GM12878 (cell line): ENCODE data around the gene NHLRC4. TPM values are rescaled to one million over a fixed set of nuclear protein-coding genes. Genes with fewer than 3 reads are reported as not detected.
A peak's percentile ranks its signal among the peaks of the same experiment; 100 is the strongest.

Experiments
- ATAC-seq: fragments of 200-7000 bp; cut with Tn5 transposase; 3 replicates; pipeline ENCODE4 v1.9.1; 2020; ENCODE audit warnings: mild to moderate bottlenecking, moderate library complexity
- BruUV-seq: library from RNA; stranded (reverse); fragments of 400-500 nt; replicated peaks from 2 replicates; lab custom pipeline; 2021; lab: Mats Ljungman, UMichigan
- CTCF ChIA-PET: fragments of 300-600 bp; sonication (Branson Sonifier 250); formaldehyde crosslinking; extraction: SDS; loops from one replicate; lab custom pipeline; 2021; ENCODE audit warnings: inconsistent platforms; lab: Yijun Ruan, JAX
- POLR2A ChIA-PET: fragments of 350-600 bp; formaldehyde crosslinking; extraction: SDS; loops from one replicate; lab custom pipeline; 2021; ENCODE audit warnings: inconsistent platforms; lab: Charles Lee
- RAD21 ChIA-PET: fragments of 300-600 bp; sonication (Branson Sonifier 250); formaldehyde crosslinking; loops from one replicate; lab custom pipeline; 2023; ENCODE audit warnings: antibody characterized with exemption; ENCODE audit not compliant: unreplicated experiment; lab: Charles Lee
- SMC1A ChIA-PET: fragments of 300-600 bp; sonication (Branson Sonifier 250); formaldehyde crosslinking; loops from one replicate; lab custom pipeline; 2023; ENCODE audit not compliant: unreplicated experiment, uncharacterized antibody; lab: Charles Lee
- DNase-seq: peaks from one replicate; pipeline ENCODE4 v3.0.0-alpha.2; 2011; ENCODE audit warnings: low read depth, low spot score
- FAIRE-seq: peaks from 3 replicates; lab custom pipeline; 2011; peaks lifted over from hg19 to GRCh38; lab: Jason Lieb, UNC
- H2AFZ ChIP-seq: 2 replicates; pipeline ENCODE4 v1.6.0; 2011; ENCODE audit warnings: low read depth, low read length, control low read depth; ENCODE audit not compliant: control insufficient read depth
- H3K27ac ChIP-seq: 2 replicates; pipeline ENCODE4 v1.5.1; 2011; ENCODE audit warnings: control low read depth; ENCODE audit not compliant: control insufficient read depth, insufficient read depth
- H3K27me3 ChIP-seq, 2 experiments: replicated peaks in 1 of 2; 2 replicates each; pipeline versions ENCODE4 v1.6.0 to v1.6.1; 2011; ENCODE audit warnings: low read length in 1 of 2; ENCODE audit not compliant: control insufficient read depth in 2 of 2, insufficient read depth in 2 of 2
- H3K36me3 ChIP-seq, 2 experiments: 2 replicates each; pipeline ENCODE4 v1.5.1; 2011; ENCODE audit warnings: low read length in 1 of 2; ENCODE audit not compliant: control insufficient read depth in 2 of 2, insufficient read depth in 2 of 2
- H3K4me1 ChIP-seq: 2 replicates; pipeline ENCODE4 v1.6.1; 2011; ENCODE audit warnings: mild to moderate bottlenecking, low read length, moderate library complexity, mixed read lengths; ENCODE audit not compliant: control insufficient read depth, insufficient read depth
- H3K4me2 ChIP-seq: 2 replicates; pipeline ENCODE4 v1.6.0; 2011; ENCODE audit warnings: control low read depth; ENCODE audit not compliant: control insufficient read depth, insufficient read depth
- H3K4me3 ChIP-seq: fragments of 200-600 bp; sonication (generic); 2 replicates; pipeline ENCODE4 v1.5.1; 2016
- H3K79me2 ChIP-seq: 2 replicates; pipeline ENCODE4 v1.6.0; 2011; ENCODE audit warnings: low read length; ENCODE audit not compliant: control insufficient read depth, insufficient read depth
- H3K9ac ChIP-seq: 2 replicates; pipeline ENCODE4 v1.8.0; 2011; ENCODE audit warnings: low read length, control low read depth, mixed read lengths; ENCODE audit not compliant: control insufficient read depth, insufficient read depth
- H3K9me3 ChIP-seq: replicated peaks from 3 replicates; pipeline ENCODE4 v1.5.1; 2011; ENCODE audit warnings: mild to moderate bottlenecking, low read length; ENCODE audit not compliant: control insufficient read depth, insufficient read depth
- H4K20me1 ChIP-seq: 2 replicates; pipeline ENCODE4 v1.6.0; 2011; ENCODE audit not compliant: control insufficient read depth, insufficient read depth
- EGR1 ChIP-seq, 2 experiments: IDR thresholded peaks; 1 replicate in 1 of 2; 2 replicates in 1 of 2; pipeline ENCODE4 v1.6.1; 2011 to 2012; ENCODE audit warnings: low read depth in 2 of 2, low read length in 2 of 2, borderline replicate concordance in 1 of 2, mild to moderate bottlenecking in 1 of 2, moderate library complexity in 1 of 2
- MXI1 ChIP-seq: fragments of 150-350 bp; IDR thresholded peaks from 2 replicates; pipeline ENCODE4 v1.6.1; 2011; ENCODE audit warnings: low read depth, mild to moderate bottlenecking, inconsistent platforms, low read length, improper control_type of control experiment
- MYB ChIP-seq: fragments of 150-350 bp; IDR thresholded peaks from 2 replicates; pipeline ENCODE4 v1.6.1; 2014; ENCODE audit warnings: mild to moderate bottlenecking, low read depth, low read length, borderline replicate concordance
- NR2C1 ChIP-seq: fragments of 450-650 bp; IDR thresholded peaks from 2 replicates; pipeline ENCODE4 v1.6.1; 2017; ENCODE audit warnings: antibody characterized with exemption, mild to moderate bottlenecking, moderate library complexity
- POLR2A ChIP-seq: IDR thresholded peaks from 2 replicates; pipeline ENCODE4 v1.6.1; 2011; ENCODE audit warnings: low read depth, mild to moderate bottlenecking, low read length
- SUZ12 ChIP-seq: fragments of 200-600 bp; sonication (generic); IDR thresholded peaks from one replicate; pipeline ENCODE4 v1.6.1; 2018; ENCODE audit warnings: antibody characterized with exemption, mild to moderate bottlenecking; ENCODE audit not compliant: unreplicated experiment
- ZBTB33 ChIP-seq: fragments of 450-650 bp; IDR thresholded peaks from 2 replicates; pipeline ENCODE4 v1.6.1; 2017; ENCODE audit warnings: mild to moderate bottlenecking
- ZNF207 ChIP-seq: fragments of 450-650 bp; IDR thresholded peaks from 2 replicates; pipeline ENCODE4 v1.6.1; 2014; ENCODE audit warnings: antibody characterized with exemption, mild to moderate bottlenecking, borderline replicate concordance
- WGBS: methylation state at CpG from one replicate; pipeline ENCODE4 v1.1.6; 2016; ENCODE audit warnings: low lambda C conversion rate; ENCODE audit not compliant: insufficient replicate concordance, insufficient coverage; ENCODE audit errors: missing lambda C conversion rate; 5-methylcytosine and 5-hydroxymethylcytosine counted together
- in situ Hi-C: fragments of 300-500 bp; cut with MboI; formaldehyde crosslinking; loops from 9 replicates; pipeline ENCODE4 v1.14.3; 2018; ENCODE audit warnings: mixed read lengths
- intact Hi-C: fragments of 100-400 bp; cut with micrococcal nuclease; formaldehyde crosslinking; loops from one replicate; pipeline ENCODE4 v1.14.2; 2022; ENCODE audit not compliant: unreplicated experiment
- polyA plus RNA-seq, 11 experiments: library from polyadenylated mRNA; depleted of rRNA in 4 of 11; unstranded in 6 of 11; stranded (reverse) in 5 of 11; fragments of >200 nt; fragmentation: Nextera tagmentation in 4 of 11; fragmentation: Illumina TruSeq in 1 of 11; extraction: Ambion mirVana in 4 of 11; extraction: Trizol in 1 of 11; gene quantifications; 1 replicate in 1 of 11; 2 replicates in 10 of 11; pipeline versions ENCODE4 v1.2.1 to v1.2.3, GENCODE V29; 2011 to 2016; ENCODE audit warnings: inconsistent platforms in 2 of 11, missing spikeins in 2 of 11, low read depth in 1 of 11
- total RNA-seq, 4 experiments: library from RNA; depleted of rRNA in 3 of 4; stranded (reverse); fragments of >200 nt in 3 of 4; fragmentation: Illumina TruSeq in 1 of 4; extraction: Trizol in 1 of 4; gene quantifications; 2 replicates each; pipeline versions ENCODE4 v1.2.1 to v1.2.3, GENCODE V29; 2013 to 2021
- TF ChIP-seq, protein P1 (sequence below): fragments of 450-650 bp; IDR thresholded peaks from 2 replicates; pipeline ENCODE4 v1.6.1; 2016; ENCODE audit warnings: mild to moderate bottlenecking, moderate library complexity, borderline replicate concordance

The NHLRC4 gene
- total and polyA plus RNA-seq, 10 of the 15 experiments (the other 5 are each of a cell fraction or from before 2014, with no cell fraction given) = 0.07 to 1.1 (median 0.57) TPM; not detected in 3

DNA sequence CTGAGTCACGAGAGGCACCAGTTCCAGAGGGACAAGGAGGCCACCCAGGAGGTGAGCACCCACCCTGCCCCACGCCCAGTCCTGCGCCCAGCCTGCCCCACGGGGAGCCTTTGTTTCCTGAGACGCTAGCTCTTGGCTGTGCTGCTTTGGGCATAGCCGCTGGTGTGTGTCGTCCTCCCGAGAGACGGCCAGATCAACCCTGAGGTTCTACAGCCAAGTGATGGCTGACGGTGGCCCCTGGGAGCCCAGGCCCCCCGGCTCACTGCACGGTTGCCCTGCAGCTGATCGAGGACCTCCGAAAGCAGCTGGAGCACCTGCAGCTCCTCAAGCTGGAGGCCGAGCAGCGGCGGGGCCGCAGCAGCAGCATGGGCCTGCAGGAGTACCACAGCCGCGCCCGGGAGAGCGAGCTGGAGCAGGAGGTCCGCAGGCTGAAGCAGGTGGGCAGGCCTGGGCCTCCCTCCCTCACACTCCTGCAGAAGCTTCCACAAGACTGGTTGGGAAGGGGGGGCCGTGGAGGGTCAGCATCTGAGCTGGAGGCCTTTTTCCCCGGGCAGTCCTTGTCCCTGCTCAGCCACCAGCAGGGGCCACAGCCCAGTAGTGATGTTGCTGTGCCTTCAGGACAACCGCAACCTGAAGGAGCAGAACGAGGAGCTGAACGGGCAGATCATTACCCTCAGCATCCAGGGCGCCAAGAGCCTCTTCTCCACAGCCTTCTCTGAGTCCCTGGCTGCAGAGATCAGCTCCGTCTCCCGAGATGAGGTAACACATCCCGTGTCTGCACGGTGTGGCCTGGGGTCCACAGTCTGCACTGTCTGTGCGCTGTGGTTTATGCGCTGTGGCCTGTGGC is 46.7 kb upstream of the NHLRC4 start:
- ATAC-seq = no peak
- ChIA-PET RAD21 (no interaction called here), POLR2A (no interaction called here), CTCF (interaction anchor here (0.6 kb wide), 1 partner anchor 397 kb away, joined by 4 read pairs; no protein-coding TSS in a partner anchor), SMC1A (no interaction called here)
- no TSS peak for BruUV-seq
- WGBS = 86% methylated on average over 34 of the region's 35 CpGs
- Histone ChIP-seq H3K27me3 (no peaks in the 10 kb centered on the region), H4K20me1 (no peaks in the 10 kb centered on the region; the same call in 1 of the 2 replicates), H3K4me3 (no peak overlapping the region), H2AFZ (no peak overlapping the region), H3K27ac (no peak overlapping the region), H3K4me1 (peaks cover 11% of the 10 kb centered on the region), H3K9ac (no peak overlapping the region), H3K9me3 (no peaks in the 10 kb centered on the region), H3K4me2 (no peak overlapping the region), H3K36me3 (peaks cover 0 to 2% of the 10 kb centered on the region in 2 experiments; a peak in 3 of 4 replicates), H3K79me2 (peaks cover 1% of the 10 kb centered on the region; the same call in 1 of the 2 replicates)
- FAIRE-seq = no peak
- in situ Hi-C loops = no loop called here
- intact Hi-C loops = no loop called here
- DNase-seq = no peak
- TF ChIP-seq NR2C1 (no peak), SUZ12 (no peak), MXI1 (no peak), EGR1 (IDR thresholded peaks at IDR 0.05; ENCODE audit: borderline replicate concordance in 1 of 2, low read depth in 2 of 2, low read length in 2 of 2) (no peak), MYB (no peak), ZBTB33 (no peak), ZNF207 (no peak), POLR2A (peak; percentile 9; the same call in 1 of the 2 replicates)
- TF ChIP-seq, protein P1, sequence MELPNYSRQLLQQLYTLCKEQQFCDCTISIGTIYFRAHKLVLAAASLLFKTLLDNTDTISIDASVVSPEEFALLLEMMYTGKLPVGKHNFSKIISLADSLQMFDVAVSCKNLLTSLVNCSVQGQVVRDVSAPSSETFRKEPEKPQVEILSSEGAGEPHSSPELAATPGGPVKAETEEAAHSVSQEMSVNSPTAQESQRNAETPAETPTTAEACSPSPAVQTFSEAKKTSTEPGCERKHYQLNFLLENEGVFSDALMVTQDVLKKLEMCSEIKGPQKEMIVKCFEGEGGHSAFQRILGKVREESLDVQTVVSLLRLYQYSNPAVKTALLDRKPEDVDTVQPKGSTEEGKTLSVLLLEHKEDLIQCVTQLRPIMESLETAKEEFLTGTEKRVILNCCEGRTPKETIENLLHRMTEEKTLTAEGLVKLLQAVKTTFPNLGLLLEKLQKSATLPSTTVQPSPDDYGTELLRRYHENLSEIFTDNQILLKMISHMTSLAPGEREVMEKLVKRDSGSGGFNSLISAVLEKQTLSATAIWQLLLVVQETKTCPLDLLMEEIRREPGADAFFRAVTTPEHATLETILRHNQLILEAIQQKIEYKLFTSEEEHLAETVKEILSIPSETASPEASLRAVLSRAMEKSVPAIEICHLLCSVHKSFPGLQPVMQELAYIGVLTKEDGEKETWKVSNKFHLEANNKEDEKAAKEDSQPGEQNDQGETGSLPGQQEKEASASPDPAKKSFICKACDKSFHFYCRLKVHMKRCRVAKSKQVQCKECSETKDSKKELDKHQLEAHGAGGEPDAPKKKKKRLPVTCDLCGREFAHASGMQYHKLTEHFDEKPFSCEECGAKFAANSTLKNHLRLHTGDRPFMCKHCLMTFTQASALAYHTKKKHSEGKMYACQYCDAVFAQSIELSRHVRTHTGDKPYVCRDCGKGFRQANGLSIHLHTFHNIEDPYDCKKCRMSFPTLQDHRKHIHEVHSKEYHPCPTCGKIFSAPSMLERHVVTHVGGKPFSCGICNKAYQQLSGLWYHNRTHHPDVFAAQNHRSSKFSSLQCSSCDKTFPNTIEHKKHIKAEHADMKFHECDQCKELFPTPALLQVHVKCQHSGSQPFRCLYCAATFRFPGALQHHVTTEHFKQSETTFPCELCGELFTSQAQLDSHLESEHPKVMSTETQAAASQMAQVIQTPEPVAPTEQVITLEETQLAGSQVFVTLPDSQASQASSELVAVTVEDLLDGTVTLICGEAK = no peak
